Inflammatory macrophage treated with lipopolysaccharide for 1 hour (primary cell): ENCODE results near the gene DISC1.
"Not testable (repeated sequence)": the region's sequence is repeated elsewhere in the genome, so short reads cannot be mapped to it uniquely, and the experiment has no call there.

ENCODE experiments used
- DNase-seq, 2 donors: peaks; one replicate each; pipeline ENCODE4 v3.0.0-alpha.2; 2020 to 2022

DISC1 gene

GRCh38 chr1:231735411-231735810 is 108.8 kb downstream of the DISC1 start:
- no peak for DNase-seq

GRCh38 chr1:231735941-231736340 is 109.4 kb downstream of the DISC1 start:
- no peak for DNase-seq

- no peak for DNase-seq
Observed at GRCh38 chr1:231736464-231736863, 109.9 kb downstream of the DISC1 start.

- DNase-seq, result no peak
Observed at GRCh38 chr1:231738554-231738953, 112.0 kb downstream of the DISC1 start.

GRCh38 chr1:231743966-231744365 is 117.4 kb downstream of the DISC1 start:
- DNase-seq, result no peak

GRCh38 chr1:231748760-231749415 is 122.3 kb downstream of the DISC1 start:
- no peak for DNase-seq

- no peak for DNase-seq
Observed at GRCh38 chr1:231750296-231750695, 123.7 kb downstream of the DISC1 start.

- peak; percentile 40 to 81 for DNase-seq
Observed at GRCh38 chr1:231750818-231751362, 124.3 kb downstream of the DISC1 start.

GRCh38 chr1:231751415-231751814 is 124.8 kb downstream of the DISC1 start:
- DNase-seq, result peak in 1 of 2 donors; percentile 15

- DNase-seq, result no peak
Observed at GRCh38 chr1:231753313-231753712, 126.7 kb downstream of the DISC1 start.

GRCh38 chr1:231757101-231757404 is 130.5 kb downstream of the DISC1 start:
- peak in 1 of 2 donors; percentile 60 for DNase-seq

- DNase-seq, result no peak
Observed at GRCh38 chr1:231757759-231758158, 131.2 kb downstream of the DISC1 start.

GRCh38 chr1:231761252-231761651 is 134.7 kb downstream of the DISC1 start:
- no peak for DNase-seq

GRCh38 chr1:231761747-231762541 is 135.4 kb downstream of the DISC1 start:
- no peak for DNase-seq

GRCh38 chr1:231763456-231763855 is 136.9 kb downstream of the DISC1 start:
- peak in 1 of 2 donors; percentile 23 for DNase-seq

- not testable (repeated sequence) for DNase-seq
Observed at GRCh38 chr1:231765825-231766224, 139.2 kb downstream of the DISC1 start.

GRCh38 chr1:231767471-231767870 is 140.9 kb downstream of the DISC1 start:
- DNase-seq, result no peak

- no peak for DNase-seq
Observed at GRCh38 chr1:231768416-231768815, 141.8 kb downstream of the DISC1 start.

GRCh38 chr1:231770506-231771175 is 144.1 kb downstream of the DISC1 start:
- DNase-seq, result no peak

- DNase-seq, result peak; percentile 63 to 64
Observed at GRCh38 chr1:231774719-231775335, 148.2 kb downstream of the DISC1 start.

GRCh38 chr1:231776010-231776756 is 149.6 kb downstream of the DISC1 start:
- DNase-seq, result peak; percentile 26 to 41

GRCh38 chr1:231776757-231777062 is 150.1 kb downstream of the DISC1 start:
- no peak for DNase-seq
